Adrenal gland (tissue), 12 donors: ENCODE results near the gene TP53AIP1. TPM values are rescaled to one million over a fixed set of nuclear protein-coding genes. Genes with fewer than 3 reads are reported as not detected.

ENCODE experiments used
- DNase-seq, 7 donors: peaks; one replicate each; pipeline ENCODE4 v3.0.0-alpha.2; 2019 to 2020
- H3K27ac ChIP-seq, 5 donors: fragments of 200-600 bp; sonication (generic) in 4 of 5; 1 replicate in 3 of 5; 2 replicates in 2 of 5; pipeline versions ENCODE4 v1.5.1 to v1.8.0; 2016 to 2020; ENCODE audit warnings: mild to moderate bottlenecking in 1 of 5
- H3K27me3 ChIP-seq: fragments of 200-600 bp; 2 replicates; pipeline ENCODE4 v1.8.0; 2021
- H3K36me3 ChIP-seq, 2 donors: fragments of 200-600 bp; replicated peaks in 1 of 2; 1 replicate in 1 of 2; 2 replicates in 1 of 2; pipeline versions ENCODE4 v1.5.1 to v1.8.0; 2018 to 2022
- H3K4me1 ChIP-seq, 2 donors: fragments of 200-600 bp; replicated peaks in 1 of 2; 1 replicate in 1 of 2; 2 replicates in 1 of 2; pipeline versions ENCODE4 v1.5.1 to v1.8.0; 2018 to 2021
- H3K4me3 ChIP-seq, 4 donors: fragments of 200-600 bp; sonication (generic) in 3 of 4; one replicate each; pipeline ENCODE4 v1.5.1; 2016 to 2018
- H3K9me3 ChIP-seq, 3 donors: fragments of 200-600 bp; sonication (generic) in 1 of 3; replicated peaks in 1 of 3; 1 replicate in 2 of 3; 2 replicates in 1 of 3; pipeline versions ENCODE4 v1.5.1 to v1.8.0; 2016 to 2021
- CTCF ChIP-seq, 6 experiments: fragments of 450-650 bp in 4 of 6; fragments of 200-600 bp in 2 of 6; sonication (generic) in 1 of 6; IDR thresholded peaks; 1 replicate in 5 of 6; 2 replicates in 1 of 6; pipeline versions ENCODE4 v1.5.1 to v1.8.0; 2016 to 2021; ENCODE audit warnings: antibody characterized with exemption in 6 of 6, mild to moderate bottlenecking in 2 of 6, moderate library complexity in 1 of 6
- POLR2A ChIP-seq, 2 donors: fragments of 450-650 bp; IDR thresholded peaks; one replicate each; pipeline ENCODE4 v1.6.1; 2017; ENCODE audit warnings: antibody characterized with exemption in 2 of 2, mild to moderate bottlenecking in 2 of 2, moderate library complexity in 1 of 2
- WGBS, 4 donors: extraction: QIAGEN DNeasy Blood & Tissue Kit in 2 of 4; methylation state at CpG; one replicate each; pipeline versions ENCODE4 v1.1.5 to v1.1.7; 2013 to 2017; 5-methylcytosine and 5-hydroxymethylcytosine counted together
- intact Hi-C, 2 donors: fragments of 100-400 bp; cut with DNase I; formaldehyde crosslinking; loops; one replicate each; pipeline versions ENCODE4 v1.14.1 to v1.15.0; 2022 to 2023
- polyA plus RNA-seq, 3 donors: library from polyadenylated mRNA; stranded (reverse); fragments of 200-250 nt in 2 of 3; fragments of 350-450 nt in 1 of 3; fragmentation: Illumina TruSeq in 1 of 3; extraction: RNeasy Lipid Tissue Mini Kit (QIAGEN cat#74804) in 1 of 3; gene quantifications; one replicate each; pipeline ENCODE4 v1.2.3, GENCODE V29; 2013 to 2014
- total RNA-seq, 9 donors: library from RNA; depleted of rRNA in 4 of 9; stranded (reverse); fragments of >200 nt in 4 of 9; fragments of 120-200 nt in 1 of 9; fragmentation: NEBNext Ultra II Directional in 1 of 9; extraction: Animal tissue kit (Norgen Biotek cat#: 25700) in 1 of 9; gene quantifications; one replicate each; pipeline versions ENCODE4 v1.1.0 to v1.2.4, GENCODE V29; 2013 to 2023
- donor health status: healthy with polysubstance abuse.
- donor health status: Bipolar disorder and iron deficiency.
- donor health status: DM: yes; HTN: yes; CAD: no.
- donor health status: DM: no; HTN: no; CAD: no.
- donor health status: DM: no; HTN: no; CAD: no.
- donor health status: DM: yes; HTN: yes; CAD: no.

Gene TP53AIP1
- total and polyA plus RNA-seq, 12 donors = 0.11 to 1.7 (median 0.30) TPM; not detected in 2

DNA sequence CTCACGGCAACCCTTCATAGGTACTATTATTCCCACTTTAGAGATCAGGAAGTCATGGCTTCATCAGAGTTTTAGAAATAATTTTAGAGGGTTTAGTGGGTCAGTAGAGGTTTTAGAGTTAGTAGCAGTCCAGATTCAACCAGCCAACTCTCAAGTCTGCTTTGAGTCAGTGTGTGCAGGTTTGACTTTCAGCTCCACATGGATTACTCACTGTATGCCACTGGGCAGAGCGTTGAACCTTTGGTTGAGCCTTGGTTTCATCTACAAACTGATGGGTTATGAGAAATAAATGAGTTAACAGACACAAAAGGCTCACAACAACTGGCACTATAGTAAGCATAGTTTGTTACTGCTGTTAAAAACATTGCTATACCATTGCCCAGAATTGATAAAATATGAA lies 19.0 kb upstream of the TP53AIP1 start:
- intact Hi-C loops = no loop called here
- Histone ChIP-seq H3K9me3 (no peaks in the 10 kb centered on the region), H3K4me1 (no peaks in the 10 kb centered on the region), H3K27ac (no peak overlapping the region), H3K4me3 (no peak overlapping the region), H3K27me3 (no peaks in the 10 kb centered on the region), H3K36me3 (no peaks in the 10 kb centered on the region)
- no peak for TF ChIP-seq CTCF (IDR thresholded peaks at IDR 0.05)
- TF ChIP-seq POLR2A (IDR thresholded peaks at IDR 0.05) = no peak
- DNase-seq = no peak
- WGBS, 4 donors = 88 to 100% (median 98%) methylated on average over 2 of the region's 2 CpGs

- Histone ChIP-seq H3K4me3 (no peak overlapping the region), H3K36me3 (no peaks in the 10 kb centered on the region), H3K9me3 (no peaks in the 10 kb centered on the region), H3K4me1 (no peaks in the 10 kb centered on the region), H3K27ac (no peak overlapping the region), H3K27me3 (no peaks in the 10 kb centered on the region)
- WGBS, 4 donors = 83 to 88% (median 85%) methylated on average over 6 to 8 of the region's 8 CpGs
- DNase-seq = peak in 1 of 7 donors; percentile 49
- intact Hi-C loops = loop anchor here (2.0 to 10.0 kb wide), 3 partner anchors 72 to 378 kb away; no protein-coding TSS in a partner anchor
- TF ChIP-seq CTCF (IDR thresholded peaks at IDR 0.05) = no peak
- no peak for TF ChIP-seq POLR2A (IDR thresholded peaks at IDR 0.05)
Observed at GRCh38 chr11:128957202-128957482, 14.5 kb upstream of the TP53AIP1 start.

- Histone ChIP-seq H3K9me3 (no peaks in the 10 kb centered on the region), H3K4me1 (no peaks in the 10 kb centered on the region), H3K27me3 (no peaks in the 10 kb centered on the region), H3K36me3 (no peaks in the 10 kb centered on the region), H3K4me3 (no peak overlapping the region), H3K27ac (no peak overlapping the region)
- DNase-seq = peak in 6 of 7 donors; percentile 38 to 73 (median 62)
- TF ChIP-seq POLR2A (IDR thresholded peaks at IDR 0.05) (no peak), CTCF (IDR thresholded peaks at IDR 0.05) (peak; percentile 57 to 95 (median 84))
- intact Hi-C loops = loop anchor here (2.0 to 10.0 kb wide), 3 partner anchors 72 to 378 kb away; no protein-coding TSS in a partner anchor
- WGBS, 4 donors = 46 to 50% (median 47%) methylated on average over 8 of the region's 8 CpGs
Observed at GRCh38 chr11:128956401-128957201, 13.9 kb upstream of the TP53AIP1 start.

- intact Hi-C loops = loop anchor here (2.0 to 10.0 kb wide), 4 partner anchors 65 to 379 kb away; partner anchors contain the start of gene KCNJ5 (in 1 of the 2)
- WGBS, 4 donors = 44 to 65% (median 63%) methylated on average over 3 of the region's 3 CpGs
- Histone ChIP-seq H3K27me3 (no peaks in the 10 kb centered on the region), H3K9me3 (no peaks in the 10 kb centered on the region), H3K27ac (no peak overlapping the region), H3K36me3 (no peaks in the 10 kb centered on the region), H3K4me1 (no peaks in the 10 kb centered on the region), H3K4me3 (no peak overlapping the region)
- TF ChIP-seq POLR2A (IDR thresholded peaks at IDR 0.05) (no peak), CTCF (IDR thresholded peaks at IDR 0.05) (no peak)
- no peak for DNase-seq
Observed at GRCh38 chr11:128955636-128956035, 13.0 kb upstream of the TP53AIP1 start.
